Tibial nerve (tissue), 4 donors: Measurements from ENCODE around the gene HOMER3. TPM values are rescaled to one million over a fixed set of nuclear protein-coding genes. Genes with fewer than 3 reads are reported as not detected.

Experiments used
- DNase-seq, 2 donors: peaks; one replicate each; pipeline ENCODE4 v3.0.0-alpha.2; 2019; ENCODE audit warnings: low spot score in 2 of 2
- H3K27ac ChIP-seq, 4 donors: fragments of 200-600 bp; sonication (generic) in 3 of 4; one replicate each; pipeline ENCODE4 v1.5.1; 2017 to 2019; ENCODE audit warnings: mild to moderate bottlenecking in 1 of 4
- H3K27me3 ChIP-seq, 2 donors: fragments of 200-600 bp; sonication (generic) in 1 of 2; one replicate each; pipeline versions ENCODE4 v1.5.1 to v1.6.0; 2017 to 2019
- H3K36me3 ChIP-seq, 3 donors: fragments of 200-600 bp; sonication (generic); one replicate each; pipeline ENCODE4 v1.5.1; 2018 to 2019
- H3K4me1 ChIP-seq, 4 donors: fragments of 200-600 bp; sonication (generic) in 3 of 4; one replicate each; pipeline ENCODE4 v1.5.1; 2017 to 2019
- H3K4me3 ChIP-seq, 4 donors: fragments of 200-600 bp; sonication (generic) in 3 of 4; one replicate each; pipeline ENCODE4 v1.5.1; 2017 to 2019; ENCODE audit warnings: mild to moderate bottlenecking in 1 of 4, moderate library complexity in 1 of 4
- H3K9me3 ChIP-seq, 4 donors: fragments of 200-600 bp; sonication (generic) in 3 of 4; one replicate each; pipeline ENCODE4 v1.5.1; 2017 to 2019
- CTCF ChIP-seq, 5 experiments: fragments of 200-600 bp in 3 of 5; fragments of 450-650 bp in 2 of 5; sonication (generic) in 3 of 5; IDR thresholded peaks; one replicate each; pipeline ENCODE4 v1.5.1; 2016 to 2019; ENCODE audit warnings: antibody characterized with exemption in 5 of 5, mild to moderate bottlenecking in 3 of 5, moderate library complexity in 2 of 5
- EP300 ChIP-seq, 2 donors: sonication (generic); formaldehyde crosslinking; IDR thresholded peaks; one replicate each; pipeline ENCODE4 v1.6.1; 2017; ENCODE audit warnings: antibody characterized with exemption in 2 of 2, mild to moderate bottlenecking in 1 of 2
- POLR2A ChIP-seq, 2 donors: fragments of 450-650 bp; IDR thresholded peaks; one replicate each; pipeline ENCODE4 v1.6.1; 2017; ENCODE audit warnings: antibody characterized with exemption in 2 of 2, mild to moderate bottlenecking in 2 of 2, moderate library complexity in 2 of 2
- WGBS, 2 donors: methylation state at CpG; one replicate each; pipeline ENCODE4 v1.1.5; 2018; 5-methylcytosine and 5-hydroxymethylcytosine counted together
- total RNA-seq, 4 donors: library from RNA; depleted of rRNA; stranded (reverse); fragments of >200 nt; gene quantifications; one replicate each; pipeline ENCODE4 v1.1.0, GENCODE V29; 2016

Gene HOMER3
- total RNA-seq, 4 donors from 2014 or later, result 38.0 to 90.0 (median 44.6) TPM

- H3K27ac ChIP-seq, result no peak overlapping the region
- no peak for DNase-seq
- WGBS, 2 donors, result 89 to 90% methylated on average over 19 to 36 of the region's 36 CpGs
- H3K9me3 ChIP-seq, result no peaks in the 10 kb centered on the region
- H3K36me3 ChIP-seq, result peaks cover 0 to 95% (median 9%) of the 10 kb centered on the region in 3 donors
- TF ChIP-seq CTCF (IDR thresholded peaks at IDR 0.05), result no peak
- no peak for TF ChIP-seq POLR2A (IDR thresholded peaks at IDR 0.05)
- no peak for TF ChIP-seq EP300 (IDR thresholded peaks at IDR 0.05)
- H3K4me1 ChIP-seq, result no peaks in the 10 kb centered on the region
- H3K4me3 ChIP-seq, result no peak overlapping the region
- no peaks in the 10 kb centered on the region for H3K27me3 ChIP-seq
Measured at GRCh38 chr19:18906605-18907519, 34.2 kb downstream of the HOMER3 start.

- Histone ChIP-seq H3K9me3 (no peaks in the 10 kb centered on the region), H3K27me3 (no peaks in the 10 kb centered on the region), H3K4me1 (no peaks in the 10 kb centered on the region), H3K4me3 (no peak overlapping the region), H3K27ac (no peak overlapping the region), H3K36me3 (peaks cover 0 to 96% (median 9%) of the 10 kb centered on the region in 3 donors)
- WGBS, 2 donors, result 81 to 86% methylated on average over 26 of the region's 26 CpGs
- TF ChIP-seq POLR2A (IDR thresholded peaks at IDR 0.05), result no peak
- TF ChIP-seq CTCF (IDR thresholded peaks at IDR 0.05), result no peak
- no peak for TF ChIP-seq EP300 (IDR thresholded peaks at IDR 0.05)
- DNase-seq, result no peak
Measured at GRCh38 chr19:18905513-18906236, 35.3 kb downstream of the HOMER3 start.

- H3K27me3 ChIP-seq, result no peaks in the 10 kb centered on the region
- H3K9me3 ChIP-seq, result no peaks in the 10 kb centered on the region
- no peak overlapping the region for H3K27ac ChIP-seq
- DNase-seq, result no peak
- H3K4me1 ChIP-seq, result no peaks in the 10 kb centered on the region
- WGBS, 2 donors, result 89% methylated on average over 1 to 8 of the region's 8 CpGs
- TF ChIP-seq EP300 (IDR thresholded peaks at IDR 0.05), result no peak
- TF ChIP-seq POLR2A (IDR thresholded peaks at IDR 0.05), result no peak
- TF ChIP-seq CTCF (IDR thresholded peaks at IDR 0.05), result no peak
- H3K36me3 ChIP-seq, result peaks cover 0 to 96% (median 9%) of the 10 kb centered on the region in 3 donors
- no peak overlapping the region for H3K4me3 ChIP-seq
Measured at GRCh38 chr19:18905058-18905456, 36.0 kb downstream of the HOMER3 start.

- H3K4me3 ChIP-seq, result no peak overlapping the region
- TF ChIP-seq POLR2A (IDR thresholded peaks at IDR 0.05), result no peak
- TF ChIP-seq EP300 (IDR thresholded peaks at IDR 0.05), result no peak
- no peak for TF ChIP-seq CTCF (IDR thresholded peaks at IDR 0.05)
- WGBS, 2 donors, result 82 to 89% methylated on average over 15 to 22 of the region's 25 CpGs
- no peaks in the 10 kb centered on the region for H3K4me1 ChIP-seq
- no peaks in the 10 kb centered on the region for H3K27me3 ChIP-seq
- H3K36me3 ChIP-seq, result peaks cover 0 to 96% (median 14%) of the 10 kb centered on the region in 3 donors
- DNase-seq, result no peak
- no peak overlapping the region for H3K27ac ChIP-seq
- no peaks in the 10 kb centered on the region for H3K9me3 ChIP-seq
Measured at GRCh38 chr19:18904334-18905057, 36.5 kb downstream of the HOMER3 start.
